CD14-positive monocyte (primary cell): ENCODE results near the gene ARL4D. TPM values are rescaled to one million over a fixed set of nuclear protein-coding genes. Genes with fewer than 3 reads are reported as not detected.
"Not testable (repeated sequence)": the region's sequence is repeated elsewhere in the genome, so short reads cannot be mapped to it uniquely, and the experiment has no call there.

Source experiments
- DNase-seq, 3 donors: peaks; one replicate each; pipeline ENCODE4 v3.0.0-alpha.2; 2011 to 2022
- H2AFZ ChIP-seq: 2 replicates; pipeline ENCODE4 v1.6.0; 2012; ENCODE audit warnings: mild to moderate bottlenecking, low read depth, low read length, inconsistent platforms; ENCODE audit not compliant: insufficient read depth, poor library complexity, severe bottlenecking
- H3K27ac ChIP-seq, 2 donors: 1 replicate in 1 of 2; 2 replicates in 1 of 2; pipeline ENCODE4 v1.5.1; 2012 to 2013; ENCODE audit warnings: low read length in 2 of 2, control low read depth in 1 of 2, inconsistent platforms in 1 of 2, low read depth in 1 of 2, mild to moderate bottlenecking in 1 of 2
- H3K27me3 ChIP-seq, 2 donors: one replicate each; pipeline versions ENCODE4 v1.6.0 to v1.6.1; 2011 to 2013; ENCODE audit warnings: low read length in 2 of 2; ENCODE audit not compliant: control insufficient read depth in 2 of 2, insufficient read depth in 2 of 2
- H3K36me3 ChIP-seq, 2 donors: replicated peaks in 1 of 2; 1 replicate in 1 of 2; 2 replicates in 1 of 2; pipeline versions ENCODE4 v1.5.1 to v1.6.1; 2012 to 2013; ENCODE audit warnings: low read length in 2 of 2, control low read depth in 1 of 2, inconsistent platforms in 1 of 2, mild to moderate bottlenecking in 1 of 2; ENCODE audit not compliant: insufficient read depth in 2 of 2, control insufficient read depth in 1 of 2
- H3K4me1 ChIP-seq, 2 donors: 1 replicate in 1 of 2; 2 replicates in 1 of 2; pipeline versions ENCODE4 v1.5.1 to v1.6.1; 2012 to 2013; ENCODE audit warnings: low read length in 2 of 2, control low read depth in 1 of 2, inconsistent platforms in 1 of 2, mild to moderate bottlenecking in 1 of 2, moderate library complexity in 1 of 2; ENCODE audit not compliant: insufficient read depth in 2 of 2, control insufficient read depth in 1 of 2
- H3K4me2 ChIP-seq: replicated peaks from 2 replicates; pipeline ENCODE3; 2012; ENCODE audit warnings: low read length, moderate library complexity, mild to moderate bottlenecking; ENCODE audit not compliant: poor library complexity, severe bottlenecking; ENCODE audit errors: extremely low read depth
- H3K4me3 ChIP-seq, 3 experiments: fragments of 200-600 bp in 1 of 3; sonication (generic) in 1 of 3; replicated peaks in 1 of 3; 1 replicate in 2 of 3; 2 replicates in 1 of 3; pipeline ENCODE4 v1.5.1; 2011 to 2013; ENCODE audit warnings: low read length in 3 of 3, mild to moderate bottlenecking in 3 of 3, control low read depth in 2 of 3, low read depth in 2 of 3, inconsistent platforms in 1 of 3, moderate library complexity in 1 of 3
- H3K79me2 ChIP-seq: 2 replicates; pipeline ENCODE4 v1.6.0; 2012; ENCODE audit warnings: mild to moderate bottlenecking, control low read depth, inconsistent platforms, low read length, moderate library complexity; ENCODE audit not compliant: insufficient read depth
- H3K9ac ChIP-seq: 2 replicates; pipeline ENCODE4 v1.6.0; 2017; ENCODE audit warnings: low read length, mild to moderate bottlenecking; ENCODE audit not compliant: insufficient read depth, poor library complexity, severe bottlenecking
- H3K9me3 ChIP-seq, 2 donors: replicated peaks in 1 of 2; 1 replicate in 1 of 2; 2 replicates in 1 of 2; pipeline versions ENCODE4 v1.5.1 to v1.6.1; 2012 to 2013; ENCODE audit warnings: low read length in 2 of 2, control low read depth in 1 of 2; ENCODE audit not compliant: control insufficient read depth in 1 of 2, insufficient read depth in 1 of 2
- H4K20me1 ChIP-seq: 2 replicates; pipeline ENCODE4 v1.6.0; 2012; ENCODE audit warnings: mild to moderate bottlenecking, low read length, control low read depth, moderate library complexity; ENCODE audit not compliant: insufficient read depth
- H3K27ac Mint-ChIP-seq, 7 donors: one replicate each; pipeline ENCODE4 v1.8.0; 2020; ENCODE audit warnings: mild to moderate bottlenecking in 7 of 7, mixed read lengths in 7 of 7, moderate library complexity in 6 of 7, inconsistent platforms in 2 of 7
- H3K27me3 Mint-ChIP-seq, 3 donors: one replicate each; pipeline ENCODE4 v1.8.0; 2021 to 2022; ENCODE audit warnings: low read depth in 3 of 3, mild to moderate bottlenecking in 3 of 3, mixed read lengths in 3 of 3, moderate library complexity in 3 of 3, inconsistent platforms in 1 of 3
- H3K36me3 Mint-ChIP-seq, 2 donors: one replicate each; pipeline ENCODE4 v1.8.0; 2020; ENCODE audit warnings: mixed read lengths in 2 of 2, inconsistent platforms in 1 of 2, mild to moderate bottlenecking in 1 of 2
- H3K4me1 Mint-ChIP-seq: one replicate; pipeline ENCODE4 v1.8.0; 2020; ENCODE audit warnings: mild to moderate bottlenecking, mixed read lengths
- H3K4me3 Mint-ChIP-seq, 2 donors: one replicate each; pipeline ENCODE4 v1.8.0; 2020; ENCODE audit warnings: mild to moderate bottlenecking in 2 of 2, mixed read lengths in 2 of 2, moderate library complexity in 1 of 2
- H3K9me3 Mint-ChIP-seq, 7 donors: one replicate each; pipeline ENCODE4 v1.8.0; 2020 to 2022; ENCODE audit warnings: mixed read lengths in 7 of 7, mild to moderate bottlenecking in 6 of 7, moderate library complexity in 6 of 7, inconsistent platforms in 2 of 7
- CTCF ChIP-seq: fragments of 200-600 bp; IDR thresholded peaks from one replicate; pipeline ENCODE4 v1.8.0; 2022; ENCODE audit warnings: antibody characterized with exemption, mild to moderate bottlenecking
- WGBS: methylation state at CpG from one replicate; pipeline ENCODE4 v1.1.5; 2013; ENCODE audit warnings: missing lambda C conversion rate; ENCODE audit not compliant: insufficient coverage; 5-methylcytosine and 5-hydroxymethylcytosine counted together
- intact Hi-C, 2 donors: fragments of 100-400 bp; cut with micrococcal nuclease; formaldehyde crosslinking; loops; one replicate each; pipeline versions ENCODE4 v1.15.0 to v1.15.1; 2023
- polyA plus RNA-seq, 3 donors: library from polyadenylated mRNA; depleted of rRNA in 1 of 3; unstranded in 2 of 3; stranded (reverse) in 1 of 3; fragments of 300-500 nt in 2 of 3; fragments of >200 nt in 1 of 3; fragmentation: Illumina TruSeq in 2 of 3; gene quantifications; 1 replicate in 2 of 3; 2 replicates in 1 of 3; pipeline ENCODE4 v1.2.3, GENCODE V29; 2012 to 2021

Gene ARL4D
- polyA plus RNA-seq, 3 donors: 0.75 to 2.4 (median 1.7) TPM

GRCh38 chr17:43416998-43417890 is 18.5 kb downstream of the ARL4D start:
- H3K9me3 ChIP-seq: no peaks in the 10 kb centered on the region
- H4K20me1 ChIP-seq: no peaks in the 10 kb centered on the region
- H3K4me1 ChIP-seq: no peaks in the 10 kb centered on the region
- no peaks in the 10 kb centered on the region for H3K36me3 Mint-ChIP-seq
- no peak overlapping the region for H2AFZ ChIP-seq
- TF ChIP-seq CTCF: no peak
- no peaks in the 10 kb centered on the region for H3K79me2 ChIP-seq
- intact Hi-C loops: no loop called here
- no peak overlapping the region for H3K9ac ChIP-seq
- peaks cover 15 to 24% (median 18%) of the 10 kb centered on the region in 3 donors for H3K27me3 Mint-ChIP-seq
- no peaks in the 10 kb centered on the region for H3K36me3 ChIP-seq
- no peaks in the 10 kb centered on the region for H3K27me3 ChIP-seq
- H3K9me3 Mint-ChIP-seq: no peaks in the 10 kb centered on the region
- no peak for DNase-seq
- H3K4me3 ChIP-seq: no peak overlapping the region
- H3K4me3 Mint-ChIP-seq: no peak overlapping the region
- 73% methylated on average over 5 of the region's 13 CpGs for whole genome bisulfite sequencing
- no peak overlapping the region for H3K27ac Mint-ChIP-seq
- peaks cover 3% of the 10 kb centered on the region for H3K4me1 Mint-ChIP-seq
- H3K27ac ChIP-seq: no peak overlapping the region
- no peak overlapping the region for H3K4me2 ChIP-seq

GRCh38 chr17:43418441-43419374 is 19.9 kb downstream of the ARL4D start:
- Histone ChIP-seq H3K27me3 (no peaks in the 10 kb centered on the region), H3K4me1 (no peaks in the 10 kb centered on the region), H3K79me2 (no peaks in the 10 kb centered on the region), H3K9ac (no peak overlapping the region), H3K36me3 (no peaks in the 10 kb centered on the region), H3K4me3 (no peak overlapping the region), H2AFZ (peak overlapping the region; percentile 53), H3K27ac (no peak overlapping the region), H4K20me1 (no peaks in the 10 kb centered on the region), H3K4me2 (no peak overlapping the region), H3K9me3 (no peaks in the 10 kb centered on the region)
- Mint-ChIP-seq H3K27ac (no peak overlapping the region), H3K36me3 (no peaks in the 10 kb centered on the region), H3K9me3 (no peaks in the 10 kb centered on the region), H3K4me1 (peaks cover 3% of the 10 kb centered on the region), H3K4me3 (no peak overlapping the region), H3K27me3 (peaks cover 18 to 29% (median 20%) of the 10 kb centered on the region in 3 donors)
- intact Hi-C loops: no loop called here
- DNase-seq: peak in 1 of 3 donors; percentile 34
- no peak for TF ChIP-seq CTCF
- WGBS: 46% methylated on average over 11 of the region's 18 CpGs

- H3K4me3 Mint-ChIP-seq, DNase-seq, H3K27me3 ChIP-seq, H3K9me3 ChIP-seq, H3K4me1 Mint-ChIP-seq, H3K36me3 Mint-ChIP-seq, H3K4me2 ChIP-seq, intact Hi-C loops, H4K20me1 ChIP-seq, H3K27ac Mint-ChIP-seq, H3K4me3 ChIP-seq, H3K4me1 ChIP-seq, H3K9me3 Mint-ChIP-seq, H3K79me2 ChIP-seq, H2AFZ ChIP-seq, H3K36me3 ChIP-seq, H3K9ac ChIP-seq, H3K27ac ChIP-seq: not testable (repeated sequence)
- peaks cover 17 to 33% (median 22%) of the 10 kb centered on the region in 3 donors for H3K27me3 Mint-ChIP-seq
- WGBS: 96% methylated on average over 9 of the region's 17 CpGs
Measured at GRCh38 chr17:43419375-43419882, 20.6 kb downstream of the ARL4D start.
